Thoracic aorta (tissue), 2 donors: ENCODE measurements around the gene DRAM2. TPM values are rescaled to one million over a fixed set of nuclear protein-coding genes. Genes with fewer than 3 reads are reported as not detected.
"Not testable (repeated sequence)": the region's sequence is repeated elsewhere in the genome, so short reads cannot be mapped to it uniquely, and the experiment has no call there.

ENCODE experiments used
- ATAC-seq: fragments of 150-250 bp; one replicate; pipeline ENCODE4 v1.8.0; 2017; ENCODE audit warnings: low read depth; ENCODE audit not compliant: insufficient number of reproducible peaks, low FRiP score
- DNase-seq: peaks from one replicate; pipeline ENCODE4 v3.0.0-alpha.2; 2020; ENCODE audit warnings: low spot score
- H3K27ac ChIP-seq, 2 donors: fragments of 200-600 bp; sonication (generic); 1 replicate in 1 of 2; 2 replicates in 1 of 2; pipeline ENCODE4 v1.5.1; 2016; ENCODE audit warnings: mild to moderate bottlenecking in 2 of 2, moderate library complexity in 2 of 2
- H3K27me3 ChIP-seq: fragments of 200-600 bp; sonication (generic); replicated peaks from 2 replicates; pipeline ENCODE4 v1.6.0; 2016; ENCODE audit warnings: mild to moderate bottlenecking; ENCODE audit not compliant: insufficient read depth
- H3K36me3 ChIP-seq: fragments of 200-600 bp; sonication (generic); one replicate; pipeline ENCODE4 v1.5.1; 2016
- H3K4me1 ChIP-seq, 2 donors: fragments of 200-600 bp; sonication (generic); 1 replicate in 1 of 2; 2 replicates in 1 of 2; pipeline versions ENCODE4 v1.5.1 to v1.6.0; 2016; ENCODE audit warnings: low read depth in 2 of 2, mild to moderate bottlenecking in 1 of 2; ENCODE audit not compliant: control insufficient read depth in 1 of 2
- H3K4me3 ChIP-seq: fragments of 200-600 bp; sonication (generic); 2 replicates; pipeline ENCODE4 v1.5.1; 2016; ENCODE audit warnings: mild to moderate bottlenecking
- H3K9me3 ChIP-seq: fragments of 200-600 bp; sonication (generic); 2 replicates; pipeline ENCODE4 v1.5.1; 2016
- total RNA-seq, 2 donors: library from RNA; depleted of rRNA; stranded (reverse); fragments of >200 nt; gene quantifications; one replicate each; pipeline versions ENCODE4 v1.1.0 to v1.2.3, GENCODE V29; 2016
- TF ChIP-seq, protein P1 (sequence below): fragments of 200-600 bp; sonication (generic); IDR thresholded peaks from one replicate; pipeline ENCODE4 v1.5.1; 2019; ENCODE audit warnings: antibody characterized with exemption

The DRAM2 gene
- total RNA-seq, 2 donors from 2014 or later: 27.7 to 50.8 TPM

DNA sequence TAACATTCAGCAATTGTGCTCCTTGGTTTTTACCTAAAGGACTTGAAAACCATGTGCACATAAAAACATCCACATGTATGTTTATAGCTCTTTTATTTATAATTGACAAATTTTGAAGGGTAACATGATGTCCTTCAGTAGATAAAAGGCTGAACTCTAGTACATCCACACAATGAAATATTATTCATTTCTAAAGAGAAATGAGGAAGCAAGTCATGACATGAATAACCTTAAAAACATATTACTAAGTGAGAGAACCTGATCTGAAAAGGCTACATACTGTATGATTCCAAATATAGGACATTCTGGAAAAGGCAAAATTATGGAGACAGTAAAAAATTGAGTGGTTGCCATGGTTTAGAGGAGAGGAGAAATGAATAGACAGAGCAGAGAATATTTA lies 50.3 kb downstream of the DRAM2 start:
- Histone ChIP-seq H3K27ac (no peak overlapping the region), H3K36me3 (no peaks in the 10 kb centered on the region), H3K27me3 (no peaks in the 10 kb centered on the region), H3K9me3 (no peaks in the 10 kb centered on the region), H3K4me3 (no peak overlapping the region), H3K4me1 (no peaks in the 10 kb centered on the region)
- no peak for ATAC-seq
- no peak for DNase-seq
- TF ChIP-seq, protein P1, sequence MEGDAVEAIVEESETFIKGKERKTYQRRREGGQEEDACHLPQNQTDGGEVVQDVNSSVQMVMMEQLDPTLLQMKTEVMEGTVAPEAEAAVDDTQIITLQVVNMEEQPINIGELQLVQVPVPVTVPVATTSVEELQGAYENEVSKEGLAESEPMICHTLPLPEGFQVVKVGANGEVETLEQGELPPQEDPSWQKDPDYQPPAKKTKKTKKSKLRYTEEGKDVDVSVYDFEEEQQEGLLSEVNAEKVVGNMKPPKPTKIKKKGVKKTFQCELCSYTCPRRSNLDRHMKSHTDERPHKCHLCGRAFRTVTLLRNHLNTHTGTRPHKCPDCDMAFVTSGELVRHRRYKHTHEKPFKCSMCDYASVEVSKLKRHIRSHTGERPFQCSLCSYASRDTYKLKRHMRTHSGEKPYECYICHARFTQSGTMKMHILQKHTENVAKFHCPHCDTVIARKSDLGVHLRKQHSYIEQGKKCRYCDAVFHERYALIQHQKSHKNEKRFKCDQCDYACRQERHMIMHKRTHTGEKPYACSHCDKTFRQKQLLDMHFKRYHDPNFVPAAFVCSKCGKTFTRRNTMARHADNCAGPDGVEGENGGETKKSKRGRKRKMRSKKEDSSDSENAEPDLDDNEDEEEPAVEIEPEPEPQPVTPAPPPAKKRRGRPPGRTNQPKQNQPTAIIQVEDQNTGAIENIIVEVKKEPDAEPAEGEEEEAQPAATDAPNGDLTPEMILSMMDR: no peak

DNA sequence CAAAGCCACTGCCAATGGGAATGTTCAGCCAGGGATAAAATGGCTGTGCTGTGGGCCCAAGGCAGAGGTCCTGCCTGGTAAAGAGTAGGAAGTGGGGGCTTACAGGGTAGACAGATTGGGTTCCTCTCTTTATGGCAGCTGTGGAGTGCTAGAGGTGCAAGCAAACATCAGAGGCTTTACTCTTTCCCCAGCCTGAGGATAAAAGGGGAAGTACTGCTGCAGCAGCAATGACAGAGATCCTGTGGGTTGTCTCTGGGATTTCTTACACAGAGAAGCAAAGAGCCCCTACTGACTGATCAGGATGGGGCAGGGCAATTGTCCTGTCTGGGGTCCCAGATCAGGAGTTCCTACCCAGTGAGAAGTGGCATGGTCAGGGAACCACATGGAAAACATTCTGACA lies 54.2 kb downstream of the DRAM2 start:
- H3K9me3 ChIP-seq: no peaks in the 10 kb centered on the region
- ATAC-seq (no peak), DNase-seq (no peak)
- H3K27me3 ChIP-seq: no peaks in the 10 kb centered on the region
- no peak overlapping the region for H3K27ac ChIP-seq
- H3K36me3 ChIP-seq: no peaks in the 10 kb centered on the region
- no peak overlapping the region for H3K4me3 ChIP-seq
- TF ChIP-seq, protein P1: no peak
- no peaks in the 10 kb centered on the region for H3K4me1 ChIP-seq

DNA sequence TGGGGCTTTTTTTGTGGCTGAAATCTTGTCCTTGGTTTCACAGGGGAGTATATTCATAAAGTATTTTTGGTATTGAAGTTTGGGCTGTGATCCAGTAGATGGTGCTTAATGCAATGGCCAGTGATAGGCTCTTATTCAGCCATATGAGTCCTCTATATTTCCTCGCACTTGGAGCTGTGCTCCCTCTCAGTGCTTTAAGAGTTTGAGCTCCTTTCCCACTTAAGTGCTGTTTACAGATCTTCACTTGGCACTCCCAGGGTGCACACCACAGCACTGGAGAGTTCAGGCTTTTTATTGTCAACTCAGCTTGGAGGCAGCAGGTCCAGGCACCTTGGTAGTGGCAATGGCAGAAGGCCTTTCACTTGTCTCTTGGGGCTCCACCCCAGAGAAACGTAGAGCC lies 54.9 kb downstream of the DRAM2 start:
- ATAC-seq (no peak), DNase-seq (no peak)
- TF ChIP-seq, protein P1: no peak
- Histone ChIP-seq H3K27me3 (no peaks in the 10 kb centered on the region), H3K4me3 (no peak overlapping the region), H3K4me1 (no peaks in the 10 kb centered on the region), H3K36me3 (no peaks in the 10 kb centered on the region), H3K27ac (no peak overlapping the region), H3K9me3 (no peaks in the 10 kb centered on the region)

DNA sequence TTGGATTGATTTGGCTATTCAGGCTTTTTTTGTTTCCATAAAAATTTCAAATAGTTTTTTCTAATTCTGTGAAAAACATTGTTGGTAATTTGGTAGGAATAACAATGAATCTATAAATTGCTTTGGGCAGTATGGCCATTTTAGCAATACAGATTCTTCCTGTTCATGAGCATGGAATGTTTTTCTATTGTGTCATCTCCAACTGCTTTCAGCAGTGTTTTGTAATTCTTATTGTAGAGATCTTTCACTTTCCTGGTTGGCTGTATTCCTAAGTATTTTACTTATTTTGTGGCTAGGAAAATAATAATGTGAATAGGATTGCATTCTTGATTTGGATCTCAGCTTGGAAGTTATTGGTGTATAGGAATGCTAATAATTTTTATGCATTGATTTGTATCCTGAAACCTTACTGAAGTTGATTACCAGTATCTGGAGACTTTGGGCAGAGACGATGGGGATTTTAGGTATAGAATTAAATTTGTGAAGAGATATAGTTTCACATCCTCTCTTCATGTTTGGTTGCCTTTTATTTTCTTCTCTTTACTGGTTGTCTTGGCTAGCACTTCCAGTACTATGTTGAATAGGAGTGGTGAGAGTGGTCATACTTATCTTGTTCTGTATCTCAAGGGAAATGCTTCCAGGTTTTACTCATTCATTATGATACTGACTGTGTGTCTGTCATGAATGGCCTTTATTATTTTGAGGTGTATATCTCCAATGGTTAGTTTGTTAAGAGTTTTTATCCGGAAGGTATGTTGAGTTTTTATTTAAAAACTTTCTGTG lies 57.3 kb downstream of the DRAM2 start:
- no peak overlapping the region for H3K27ac ChIP-seq
- H3K4me3 ChIP-seq: no peak overlapping the region
- no peaks in the 10 kb centered on the region for H3K27me3 ChIP-seq
- H3K36me3 ChIP-seq: no peaks in the 10 kb centered on the region
- TF ChIP-seq, protein P1: no peak
- no peak for ATAC-seq
- no peak for DNase-seq
- no peaks in the 10 kb centered on the region for H3K4me1 ChIP-seq
- H3K9me3 ChIP-seq: no peaks in the 10 kb centered on the region

DNA sequence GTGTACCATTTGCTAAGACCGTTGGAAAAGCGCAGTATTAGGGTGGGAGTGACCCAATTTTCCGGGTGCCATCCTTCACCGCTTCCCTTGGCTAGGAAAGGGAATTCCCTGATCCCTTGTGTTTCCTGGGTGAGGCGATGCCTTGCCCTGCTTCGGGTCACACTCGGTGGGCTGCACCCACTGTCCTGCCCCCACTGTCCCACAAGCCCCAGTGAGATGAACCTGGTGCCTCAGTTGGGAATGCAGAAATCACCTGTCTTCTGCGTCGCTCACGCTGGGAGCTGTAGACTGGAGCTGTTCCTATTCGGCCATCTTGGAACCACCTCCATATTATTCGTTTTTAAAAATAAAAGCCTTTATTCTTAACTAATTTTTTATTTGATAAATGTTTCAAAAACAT lies 60.6 kb downstream of the DRAM2 start:
- not testable (repeated sequence) for H3K36me3 ChIP-seq

DNA sequence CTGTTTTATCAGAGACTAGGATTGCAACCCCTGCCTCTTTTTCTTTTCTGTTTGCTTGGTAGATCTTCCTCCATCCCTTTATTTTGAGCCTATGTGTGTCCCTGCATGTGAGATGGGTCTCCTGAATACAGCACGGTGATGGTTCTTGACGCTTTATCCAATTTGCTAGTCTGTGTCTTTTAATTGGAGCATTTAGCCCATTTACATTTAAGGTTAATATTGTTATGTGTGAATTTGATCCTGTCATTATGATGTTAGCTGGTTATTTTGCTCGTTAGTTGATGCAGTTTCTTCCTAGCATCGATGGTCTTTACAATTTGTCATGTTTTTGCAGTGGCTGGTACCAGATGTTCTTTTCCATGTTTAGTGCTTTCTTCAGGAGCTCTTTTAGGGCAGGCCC lies 62.6 kb downstream of the DRAM2 start:
- not testable (repeated sequence) for H3K4me1 ChIP-seq, H3K27me3 ChIP-seq, H3K27ac ChIP-seq, H3K4me3 ChIP-seq, DNase-seq, H3K36me3 ChIP-seq, ATAC-seq, H3K9me3 ChIP-seq

More for the DNA sequence above, 60.6 kb downstream of the DRAM2 start:
- ATAC-seq, H3K4me1 ChIP-seq, H3K4me3 ChIP-seq, DNase-seq, H3K27ac ChIP-seq, H3K27me3 ChIP-seq, H3K9me3 ChIP-seq: not testable (repeated sequence)

Other genes with a start within 250 kb of the DRAM2 start
- gene LRIF1, start 176.2 kb downstream of the DRAM2 start, total RNA-seq: 1 to 10 TPM; 3.0 TPM
- gene CEPT1, start 130 bp upstream of the DRAM2 start, total RNA-seq: 10 to 100 TPM; 31.0 to 33.5 TPM
- gene DENND2D, start 60.6 kb upstream of the DRAM2 start, total RNA-seq: 10 to 100 TPM; 15.8 to 19.8 TPM
- 1 to 10 TPM; 2.2 to 5.9 TPM for gene CHI3L2, start 87.6 kb upstream of the DRAM2 start, total RNA-seq
- gene CHIA, start 150.8 kb upstream of the DRAM2 start, total RNA-seq: not detected